Skeletal muscle cell (primary cell): ENCODE data around the gene APOA5.
A peak's percentile ranks its signal among the peaks of the same experiment; 100 is the strongest.

ENCODE experiments used
- DNase-seq: peaks from one replicate; pipeline ENCODE4 v3.0.0-alpha.2; 2010; ENCODE audit warnings: low read depth
- H3K4me3 ChIP-seq: 2 replicates; pipeline ENCODE4 v1.5.1; 2011; ENCODE audit warnings: low read depth, mild to moderate bottlenecking, control low read depth, low read length, moderate library complexity

Gene APOA5

GRCh38 chr11:116828632-116829524, 37.2 kb upstream of the APOA5 start:
- DNase-seq: no peak

GRCh38 chr11:116827461-116827860, 35.8 kb upstream of the APOA5 start:
- DNase-seq: no peak
- no peak overlapping the region for H3K4me3 ChIP-seq

More at GRCh38 chr11:116828632-116829524, 37.2 kb upstream of the APOA5 start:
- H3K4me3 ChIP-seq: no peak overlapping the region

DNA sequence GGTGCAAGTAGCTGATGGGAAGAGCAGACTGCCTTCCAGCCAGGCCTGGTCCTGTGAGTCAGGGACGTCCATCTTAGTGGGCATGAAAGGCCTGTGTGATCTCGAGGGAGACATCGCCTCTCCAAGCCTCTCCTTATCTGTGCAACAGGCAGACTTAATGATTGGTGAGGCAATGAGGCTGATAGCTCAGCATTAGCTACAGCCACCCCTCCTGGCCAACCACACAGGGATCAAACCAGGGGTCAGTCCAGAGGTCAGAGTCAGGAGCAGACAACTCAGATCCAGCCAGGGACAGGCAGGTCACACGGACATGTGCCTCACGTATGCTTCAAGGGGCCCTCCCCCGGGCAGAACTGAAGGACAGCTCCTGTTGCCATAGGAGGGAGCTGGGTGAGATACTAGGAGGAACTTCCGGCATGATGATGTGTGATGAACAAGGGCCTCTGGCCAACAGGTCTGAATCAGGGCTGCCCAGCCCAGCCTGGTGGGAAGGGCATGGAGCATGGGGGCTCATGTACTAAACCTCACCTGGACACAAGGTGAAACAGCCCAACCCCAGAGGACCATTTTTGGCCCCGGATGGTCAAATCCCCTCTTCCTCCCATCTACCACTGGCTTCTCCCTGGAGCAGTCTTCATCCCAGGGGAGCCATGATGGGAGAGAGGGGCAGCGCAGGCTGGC, 35.2 kb upstream of the APOA5 start:
- no peak overlapping the region for H3K4me3 ChIP-seq
- DNase-seq: no peak

GRCh38 chr11:116825854-116826750, 34.4 kb upstream of the APOA5 start:
- DNase-seq: no peak
- no peak overlapping the region for H3K4me3 ChIP-seq

- no peak overlapping the region for H3K4me3 ChIP-seq
- DNase-seq: no peak
Observed at GRCh38 chr11:116825434-116825833, 33.8 kb upstream of the APOA5 start.

GRCh38 chr11:116823031-116823843, 31.6 kb upstream of the APOA5 start, which contains the start of gene APOA4:
TSS of gene APOA4 (minus strand) at chr11:116823304. CDS start at chr11:116823191, 113 bp downstream.
- DNase-seq: no peak
- H3K4me3 ChIP-seq: no peak within 1 kb of the TSS

- no peak for DNase-seq
- H3K4me3 ChIP-seq: no peak overlapping the region
Observed at GRCh38 chr11:116822575-116822974, 30.9 kb upstream of the APOA5 start.

DNA sequence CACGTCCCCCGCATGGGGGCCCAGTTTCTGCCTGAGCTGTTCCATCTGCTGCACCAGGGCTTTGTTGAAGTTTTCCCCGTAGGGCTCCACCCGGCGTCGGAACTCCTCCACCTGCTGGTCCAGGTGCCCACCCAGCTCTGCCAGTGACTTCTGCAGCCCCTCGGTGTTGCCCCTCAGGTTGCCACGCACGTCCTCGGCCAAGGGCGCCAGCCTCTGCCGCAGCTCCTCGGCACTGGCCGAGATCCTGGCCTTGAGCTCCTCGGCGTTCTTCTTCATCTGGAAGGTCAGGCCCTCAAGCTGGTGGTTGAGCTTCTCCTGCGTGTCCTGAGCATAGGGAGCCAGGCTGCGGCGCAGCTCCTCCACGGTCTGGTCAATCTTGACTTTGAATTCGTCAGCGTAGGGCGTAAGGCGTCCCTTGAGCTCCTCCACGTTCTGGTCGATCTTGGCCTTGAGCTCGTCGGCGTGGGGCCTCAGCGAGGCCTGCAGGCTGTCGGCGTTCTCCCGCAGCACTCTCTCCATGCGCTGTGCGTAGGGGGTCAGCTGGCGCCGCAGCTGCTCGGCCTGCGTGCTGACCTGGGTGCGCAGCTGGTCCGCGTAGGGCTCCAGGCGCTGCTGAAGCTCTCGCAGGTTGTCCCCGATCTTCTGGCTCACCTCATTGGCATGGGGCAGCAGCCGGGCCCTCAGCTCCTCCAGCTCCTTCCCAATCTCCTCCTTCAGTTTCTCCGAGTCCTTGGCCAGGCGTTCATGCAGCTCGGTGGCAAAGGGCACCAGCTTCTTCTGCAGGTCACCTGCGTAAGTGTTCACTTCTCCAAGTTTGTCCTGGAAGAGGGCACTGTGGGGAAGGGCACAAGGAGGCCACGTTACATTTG, 29.6 kb upstream of the APOA5 start:
- no peak overlapping the region for H3K4me3 ChIP-seq
- no peak for DNase-seq

DNA sequence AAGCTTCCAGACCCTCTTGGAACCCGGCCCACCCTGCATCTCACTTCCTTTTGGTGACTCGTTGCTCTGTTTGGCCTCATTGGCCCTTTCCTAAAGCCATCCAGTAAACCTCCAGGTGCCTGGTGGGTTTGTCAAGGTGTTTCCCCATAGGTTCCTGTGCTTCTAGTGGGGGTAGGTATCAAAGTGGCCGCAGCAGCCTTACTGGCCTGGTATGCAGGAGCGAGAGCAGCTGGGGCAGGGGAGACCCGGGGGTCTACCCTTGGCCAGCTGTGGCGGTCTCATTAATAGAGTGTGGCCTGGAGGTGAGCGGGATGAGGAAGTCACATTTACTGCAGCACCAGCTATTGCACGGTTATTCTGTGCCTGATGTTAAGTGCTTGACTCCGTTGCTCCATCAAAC, 27.4 kb upstream of the APOA5 start:
- H3K4me3 ChIP-seq: no peak overlapping the region
- DNase-seq: no peak

DNA sequence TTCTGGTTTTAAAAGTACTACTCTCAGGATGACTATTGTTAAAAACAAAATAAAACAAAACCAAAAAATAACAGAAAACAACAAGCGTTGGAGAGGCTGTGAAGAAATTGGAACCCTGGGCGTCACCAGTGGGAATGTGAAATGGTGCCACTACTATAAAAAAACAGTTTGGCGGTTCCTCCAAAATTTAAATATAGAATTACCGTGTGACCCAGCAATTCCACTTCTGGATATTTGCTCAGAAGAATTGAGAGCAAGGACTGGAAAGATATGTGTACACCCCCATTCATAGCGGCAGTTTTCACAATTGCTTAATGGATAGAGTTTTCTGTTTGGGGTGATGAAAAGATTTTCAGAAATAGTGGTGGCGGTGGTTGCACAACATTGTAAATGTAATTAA, 22.8 kb upstream of the APOA5 start:
- no peak for DNase-seq

DNA sequence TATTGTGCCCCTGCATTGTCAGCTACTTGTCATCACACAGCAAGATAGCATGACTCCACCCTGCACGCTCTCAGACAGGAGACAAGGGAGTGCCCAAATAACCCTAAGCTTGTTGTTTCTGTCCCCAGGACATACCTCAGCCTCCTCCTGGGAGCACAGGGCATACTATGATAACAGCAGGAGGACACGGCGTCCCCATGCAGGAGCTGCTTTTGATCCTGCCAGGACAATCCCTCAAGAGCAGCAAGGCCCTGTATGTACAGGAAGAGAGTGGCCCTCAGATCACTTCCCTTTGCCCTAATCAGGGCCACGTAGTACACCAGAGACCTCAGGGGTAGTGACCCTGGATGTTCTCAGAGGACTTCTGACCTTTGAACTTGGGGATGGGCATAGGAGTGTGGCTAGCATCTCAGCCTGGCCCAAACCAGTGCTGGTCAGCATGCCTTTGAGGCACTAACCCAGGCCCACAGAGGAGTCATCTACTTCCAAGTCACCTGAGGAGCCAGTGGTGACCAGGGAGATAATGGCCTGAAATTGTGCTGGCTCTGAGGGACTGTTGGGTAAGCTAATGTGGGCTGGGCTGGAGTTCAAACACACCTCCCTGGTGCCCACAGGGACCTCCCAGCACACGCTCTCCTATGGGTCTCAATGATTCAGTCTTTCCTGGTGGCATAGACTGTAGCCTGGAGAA, 22.2 kb upstream of the APOA5 start:
- no peak for DNase-seq
- no peak overlapping the region for H3K4me3 ChIP-seq

More for the DNA sequence above, 22.8 kb upstream of the APOA5 start:
- H3K4me3 ChIP-seq: no peak overlapping the region

DNA sequence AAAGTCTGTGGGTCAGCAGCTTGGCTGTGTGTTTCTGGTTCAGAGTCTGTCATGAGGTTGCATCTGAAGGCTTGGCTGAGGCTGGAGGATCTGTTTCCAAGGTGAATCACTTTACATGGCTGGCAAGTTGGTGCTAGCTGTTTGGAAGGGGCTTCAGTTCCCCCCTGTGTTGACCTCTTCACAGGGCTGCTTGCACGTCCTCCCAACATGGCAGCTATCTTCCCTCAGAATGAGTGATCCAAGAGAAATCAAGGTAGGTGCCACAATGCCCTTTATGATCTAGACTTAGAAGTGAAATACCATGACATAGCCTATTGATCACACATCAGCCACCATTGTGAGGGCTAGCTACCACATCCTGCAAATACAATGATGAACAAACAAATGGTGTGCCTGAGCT, 21.5 kb upstream of the APOA5 start:
- DNase-seq: no peak
- no peak overlapping the region for H3K4me3 ChIP-seq

- H3K4me3 ChIP-seq: no peak overlapping the region
- no peak for DNase-seq
Observed at GRCh38 chr11:116812109-116812508, 20.4 kb upstream of the APOA5 start.

GRCh38 chr11:116811194-116811593, 19.5 kb upstream of the APOA5 start:
- DNase-seq: no peak
- no peak overlapping the region for H3K4me3 ChIP-seq

DNA sequence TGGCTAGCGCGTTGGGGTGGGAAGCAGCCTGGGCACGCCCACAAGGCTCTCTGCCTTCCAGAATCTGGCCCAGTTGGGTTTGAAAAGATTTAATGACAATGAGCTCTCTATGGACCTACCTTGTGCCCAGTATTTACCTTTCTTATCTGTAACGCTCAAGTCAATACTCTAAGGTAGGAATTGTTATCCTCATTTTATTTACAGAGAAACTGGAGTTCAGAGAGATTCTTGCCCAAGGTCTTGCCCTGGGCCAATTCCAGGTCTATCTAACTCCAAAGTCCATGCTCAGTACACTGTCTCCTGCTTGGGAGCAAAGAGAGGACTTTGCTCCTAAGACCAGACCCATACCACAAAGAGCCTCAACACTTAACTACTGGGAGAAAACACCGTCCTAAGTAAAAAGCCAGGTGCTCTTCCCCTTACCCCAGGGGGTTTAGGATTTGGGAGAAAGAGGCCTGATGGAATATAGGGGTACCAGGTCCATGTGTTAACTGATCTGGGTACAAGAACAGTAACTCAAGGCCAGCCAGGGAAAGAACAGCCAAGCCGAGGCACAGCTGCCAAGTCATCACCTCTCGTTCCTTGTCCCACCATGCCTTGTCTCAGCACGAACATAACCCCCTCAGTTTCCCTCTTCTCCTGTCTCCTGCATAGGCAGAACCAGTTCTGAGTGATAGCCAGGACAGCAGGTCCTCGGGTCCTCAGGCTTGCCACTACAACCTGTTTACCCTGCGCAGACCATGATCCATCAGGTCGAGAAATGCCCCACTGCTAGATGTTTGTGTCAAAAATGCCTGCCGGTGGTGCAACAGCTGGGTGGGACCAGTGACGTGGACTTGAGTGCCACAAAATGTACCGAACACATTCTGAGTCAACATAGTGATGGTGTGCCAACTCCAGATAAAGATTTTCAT, 16.8 kb upstream of the APOA5 start:
- no peak overlapping the region for H3K4me3 ChIP-seq
- DNase-seq: peak; percentile 36

DNA sequence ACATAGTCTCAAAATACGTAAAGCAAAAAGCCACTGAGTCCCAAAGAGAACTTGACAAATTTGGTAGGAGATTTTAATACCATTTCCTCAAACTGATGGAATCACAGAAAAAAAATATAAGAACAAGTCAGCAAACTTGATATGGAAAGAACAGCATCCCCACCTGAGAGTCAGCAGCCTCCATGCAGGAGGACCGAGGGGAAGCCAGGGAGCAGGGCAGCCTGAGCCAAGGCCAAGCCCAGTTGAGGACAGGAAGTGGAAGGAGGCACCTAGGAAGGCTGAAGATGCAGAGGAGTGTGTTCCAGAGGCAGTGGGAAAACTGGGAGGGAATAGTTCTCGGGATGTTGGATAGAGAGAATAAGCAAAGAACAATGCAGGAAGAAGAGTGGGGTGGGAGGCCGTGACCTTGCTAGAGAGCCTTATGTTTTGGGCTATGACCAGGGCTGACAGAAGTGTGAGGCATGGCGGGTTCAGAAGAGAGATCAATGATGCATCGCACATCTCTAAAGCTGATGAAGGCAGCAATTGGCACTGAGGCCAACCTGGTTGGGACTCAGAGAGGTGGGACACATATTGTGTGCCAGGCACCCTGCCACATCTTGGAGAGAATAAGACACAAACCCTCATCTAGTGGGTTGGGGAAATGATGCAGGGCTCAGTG, 16.1 kb upstream of the APOA5 start:
- no peak for DNase-seq
- H3K4me3 ChIP-seq: no peak overlapping the region
